GM12892 (cell line): ENCODE results near the gene CDSN.

Experiments
- POLR2A ChIP-seq: IDR thresholded peaks from 2 replicates; pipeline ENCODE4 v1.6.1; 2011; ENCODE audit warnings: low read depth, low read length, control low read depth
- POLR2AphosphoS5 ChIP-seq: IDR thresholded peaks from 2 replicates; pipeline ENCODE4 v1.6.1; 2011; ENCODE audit warnings: low read depth, low read length, control low read depth

GRCh38 chr6:31075528-31075927 is 44.7 kb downstream of the CDSN start:
- no peak for TF ChIP-seq POLR2A
- no peak for TF ChIP-seq POLR2AphosphoS5
